Esophagus squamous epithelium (tissue), 5 donors: Measurements from ENCODE around the gene TTC21B. TPM values are rescaled to one million over a fixed set of nuclear protein-coding genes. Genes with fewer than 3 reads are reported as not detected.

Source experiments
- DNase-seq: peaks from one replicate; lab custom pipeline; 2025; lab: John Stamatoyannopoulos, UW
- H3K27ac ChIP-seq, 4 donors: fragments of 200-600 bp; sonication (generic); one replicate each; pipeline ENCODE4 v1.5.1; 2016 to 2019; ENCODE audit warnings: mild to moderate bottlenecking in 1 of 4
- H3K27me3 ChIP-seq, 4 donors: fragments of 200-600 bp; sonication (generic); 1 replicate in 3 of 4; 2 replicates in 1 of 4; pipeline versions ENCODE4 v1.5.1 to v1.6.0; 2017 to 2021; ENCODE audit warnings: antibody characterized with exemption in 1 of 4
- H3K36me3 ChIP-seq, 3 donors: fragments of 200-600 bp; sonication (generic); one replicate each; pipeline ENCODE4 v1.5.1; 2016 to 2019
- H3K4me1 ChIP-seq, 3 donors: fragments of 200-600 bp; sonication (generic); one replicate each; pipeline ENCODE4 v1.5.1; 2017 to 2019
- H3K4me3 ChIP-seq, 4 donors: fragments of 200-600 bp; sonication (generic); 1 replicate in 3 of 4; 2 replicates in 1 of 4; pipeline ENCODE4 v1.5.1; 2016 to 2019; ENCODE audit warnings: mild to moderate bottlenecking in 2 of 4, moderate library complexity in 1 of 4
- H3K9me3 ChIP-seq, 3 donors: fragments of 200-600 bp; sonication (generic); one replicate each; pipeline ENCODE4 v1.5.1; 2016 to 2019
- CTCF ChIP-seq, 6 experiments: fragments of 450-650 bp in 4 of 6; fragments of 200-600 bp in 2 of 6; sonication (generic) in 2 of 6; IDR thresholded peaks; one replicate each; pipeline ENCODE4 v1.5.1; 2016 to 2019; ENCODE audit warnings: antibody characterized with exemption in 6 of 6, mild to moderate bottlenecking in 4 of 6, moderate library complexity in 4 of 6
- POLR2A ChIP-seq, 4 donors: fragments of 450-650 bp; IDR thresholded peaks; one replicate each; pipeline ENCODE4 v1.6.1; 2017; ENCODE audit warnings: antibody characterized with exemption in 4 of 4, mild to moderate bottlenecking in 4 of 4, moderate library complexity in 3 of 4
- WGBS, 2 donors: methylation state at CpG; one replicate each; pipeline ENCODE4 v1.1.5; 2018; 5-methylcytosine and 5-hydroxymethylcytosine counted together
- intact Hi-C: fragments of 100-400 bp; cut with DNase I; formaldehyde crosslinking; loops from one replicate; pipeline ENCODE4 v1.15.0; 2022
- total RNA-seq, 4 donors: library from RNA; depleted of rRNA; stranded (reverse); fragments of >200 nt; gene quantifications; one replicate each; pipeline ENCODE4 v1.1.0, GENCODE V29; 2016
- donor health status: DM: yes; HTN: yes; CAD: no.

Gene TTC21B
- total RNA-seq, 4 donors from 2014 or later, result 4.3 to 22.3 (median 10.8) TPM

DNA sequence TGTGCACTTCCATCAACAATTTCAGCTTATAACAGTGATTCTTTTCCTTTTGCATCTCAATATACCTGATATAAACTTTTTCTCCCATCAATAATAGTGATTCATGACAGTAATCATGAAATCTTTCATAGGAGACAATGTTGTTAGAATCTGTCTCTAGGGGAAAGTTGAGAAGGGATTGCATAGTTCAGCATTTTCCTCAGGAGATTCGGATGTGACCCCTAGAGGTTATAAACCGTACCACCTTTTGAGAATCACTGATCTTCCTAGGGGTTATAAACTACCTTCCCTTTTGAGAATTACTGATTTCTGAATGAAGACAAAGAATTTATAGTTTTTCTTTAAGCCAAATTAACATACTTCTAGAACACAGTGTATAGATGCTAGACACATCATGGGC is 106.6 kb downstream of the TTC21B start:
- 51 to 71% methylated on average over 2 of the region's 2 CpGs for WGBS, 2 donors
- peaks cover 0 to 6% (median 0%) of the 10 kb centered on the region in 3 donors for H3K9me3 ChIP-seq
- no peaks in the 10 kb centered on the region for H3K27me3 ChIP-seq
- intact Hi-C loops, result no loop called here
- no peak for DNase-seq
- no peak overlapping the region for H3K4me3 ChIP-seq
- H3K4me1 ChIP-seq, result no peaks in the 10 kb centered on the region
- no peak overlapping the region for H3K27ac ChIP-seq
- H3K36me3 ChIP-seq, result no peaks in the 10 kb centered on the region
- TF ChIP-seq POLR2A (IDR thresholded peaks at IDR 0.05), result no peak
- TF ChIP-seq CTCF (IDR thresholded peaks at IDR 0.05), result no peak

DNA sequence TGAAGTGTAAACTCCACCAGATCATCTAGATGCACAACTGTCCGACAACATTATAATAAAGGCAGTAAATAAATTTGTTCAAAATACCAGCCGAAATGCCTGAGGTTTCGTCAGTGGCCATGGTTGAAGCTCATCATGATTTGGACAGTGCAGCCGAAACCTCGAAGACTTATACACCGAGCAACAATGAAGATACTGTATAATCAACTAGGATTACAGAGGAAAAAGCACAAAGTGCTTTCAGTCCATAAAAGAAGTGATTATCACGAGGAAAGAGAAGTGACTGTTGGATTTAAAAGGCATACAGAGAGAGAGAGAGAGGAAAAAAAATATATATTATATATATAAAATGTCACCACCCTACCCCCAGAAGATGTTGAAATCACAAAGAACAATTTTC is 107.5 kb downstream of the TTC21B start:
- no peak for DNase-seq

DNA sequence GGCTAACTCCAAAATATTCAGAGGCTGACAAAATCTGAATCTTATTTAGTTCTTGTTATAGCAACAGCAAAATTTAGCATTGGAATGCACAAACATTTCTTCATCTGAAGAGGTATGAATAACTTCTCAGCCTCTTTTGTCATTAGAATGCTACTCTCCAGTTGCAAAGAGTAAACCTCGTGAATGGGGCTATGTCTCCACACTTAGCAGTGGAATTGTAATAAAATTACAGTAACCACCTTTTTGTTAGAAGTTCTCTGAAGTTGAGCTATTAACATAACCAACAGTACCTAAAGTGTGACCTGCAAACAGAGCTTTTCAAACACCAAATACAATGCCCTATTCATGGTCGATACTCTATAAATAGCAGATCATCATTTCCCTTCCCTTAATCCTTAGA is 109.4 kb downstream of the TTC21B start:
- intact Hi-C loops, result no loop called here
- no peak for DNase-seq
- no peaks in the 10 kb centered on the region for H3K4me1 ChIP-seq
- H3K27ac ChIP-seq, result no peak overlapping the region
- TF ChIP-seq POLR2A (IDR thresholded peaks at IDR 0.05), result no peak
- TF ChIP-seq CTCF (IDR thresholded peaks at IDR 0.05), result no peak
- no peak overlapping the region for H3K4me3 ChIP-seq
- 44 to 80% methylated on average over 2 of the region's 2 CpGs for WGBS, 2 donors
- H3K27me3 ChIP-seq, result no peaks in the 10 kb centered on the region
- H3K36me3 ChIP-seq, result no peaks in the 10 kb centered on the region
- no peaks in the 10 kb centered on the region for H3K9me3 ChIP-seq

More for the DNA sequence above, 107.5 kb downstream of the TTC21B start:
- no peak overlapping the region for H3K4me3 ChIP-seq
- no peaks in the 10 kb centered on the region for H3K36me3 ChIP-seq
- intact Hi-C loops, result no loop called here
- no peak overlapping the region for H3K27ac ChIP-seq
- 85 to 93% methylated on average over 7 of the region's 7 CpGs for WGBS, 2 donors
- no peaks in the 10 kb centered on the region for H3K9me3 ChIP-seq
- no peak for TF ChIP-seq CTCF (IDR thresholded peaks at IDR 0.05)
- no peak for TF ChIP-seq POLR2A (IDR thresholded peaks at IDR 0.05)
- H3K27me3 ChIP-seq, result no peaks in the 10 kb centered on the region
- no peaks in the 10 kb centered on the region for H3K4me1 ChIP-seq

DNA sequence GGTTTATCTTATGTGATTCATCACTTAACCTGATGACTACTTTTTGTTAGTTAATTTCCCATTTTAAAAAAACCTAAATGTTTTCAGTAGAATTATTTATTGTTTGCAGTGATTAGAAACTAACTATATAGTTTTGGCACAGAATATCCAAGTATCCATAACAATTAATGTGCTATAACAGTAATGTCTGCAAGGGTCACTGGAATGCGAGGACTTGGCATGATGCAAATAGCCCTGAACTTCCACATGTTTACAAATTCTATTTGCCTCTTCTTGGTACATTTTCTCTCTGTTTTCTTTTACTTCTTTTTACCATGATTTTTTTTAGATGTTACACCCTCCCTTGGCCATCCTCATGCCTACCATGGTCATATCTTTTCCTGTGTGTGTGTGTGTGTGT is 110.2 kb downstream of the TTC21B start:
- no peaks in the 10 kb centered on the region for H3K9me3 ChIP-seq
- no peak overlapping the region for H3K27ac ChIP-seq
- TF ChIP-seq POLR2A (IDR thresholded peaks at IDR 0.05), result no peak
- TF ChIP-seq CTCF (IDR thresholded peaks at IDR 0.05), result no peak
- no peaks in the 10 kb centered on the region for H3K27me3 ChIP-seq
- no peak overlapping the region for H3K4me3 ChIP-seq
- no peaks in the 10 kb centered on the region for H3K4me1 ChIP-seq
- no peaks in the 10 kb centered on the region for H3K36me3 ChIP-seq
- no peak for DNase-seq
- intact Hi-C loops, result no loop called here
- 89 to 97% methylated on average over 1 of the region's 1 CpG for WGBS, 2 donors

GRCh38 chr2:165840333-165840958 is 113.1 kb downstream of the TTC21B start:
- DNase-seq, result no peak
- Histone ChIP-seq H3K27ac (no peak overlapping the region), H3K36me3 (no peaks in the 10 kb centered on the region), H3K4me1 (peaks cover 0 to 14% (median 0%) of the 10 kb centered on the region in 3 donors), H3K9me3 (no peaks in the 10 kb centered on the region), H3K4me3 (no peak overlapping the region), H3K27me3 (no peaks in the 10 kb centered on the region)
- TF ChIP-seq POLR2A (IDR thresholded peaks at IDR 0.05) (no peak), CTCF (IDR thresholded peaks at IDR 0.05) (no peak)
- intact Hi-C loops, result no loop called here
